Testis (tissue), 2 donors: ENCODE measurements around the gene LY6G5C.

Experiments
- CTCF ChIP-seq, 3 experiments: fragments of 450-650 bp in 2 of 3; fragments of 200-600 bp in 1 of 3; sonication (generic) in 1 of 3; IDR thresholded peaks; one replicate each; pipeline ENCODE4 v1.5.1; 2016 to 2019; ENCODE audit warnings: antibody characterized with exemption in 3 of 3, mild to moderate bottlenecking in 2 of 3, moderate library complexity in 1 of 3
- POLR2A ChIP-seq: fragments of 450-650 bp; IDR thresholded peaks from one replicate; pipeline ENCODE4 v1.6.1; 2017; ENCODE audit warnings: antibody characterized with exemption, mild to moderate bottlenecking, moderate library complexity

DNA sequence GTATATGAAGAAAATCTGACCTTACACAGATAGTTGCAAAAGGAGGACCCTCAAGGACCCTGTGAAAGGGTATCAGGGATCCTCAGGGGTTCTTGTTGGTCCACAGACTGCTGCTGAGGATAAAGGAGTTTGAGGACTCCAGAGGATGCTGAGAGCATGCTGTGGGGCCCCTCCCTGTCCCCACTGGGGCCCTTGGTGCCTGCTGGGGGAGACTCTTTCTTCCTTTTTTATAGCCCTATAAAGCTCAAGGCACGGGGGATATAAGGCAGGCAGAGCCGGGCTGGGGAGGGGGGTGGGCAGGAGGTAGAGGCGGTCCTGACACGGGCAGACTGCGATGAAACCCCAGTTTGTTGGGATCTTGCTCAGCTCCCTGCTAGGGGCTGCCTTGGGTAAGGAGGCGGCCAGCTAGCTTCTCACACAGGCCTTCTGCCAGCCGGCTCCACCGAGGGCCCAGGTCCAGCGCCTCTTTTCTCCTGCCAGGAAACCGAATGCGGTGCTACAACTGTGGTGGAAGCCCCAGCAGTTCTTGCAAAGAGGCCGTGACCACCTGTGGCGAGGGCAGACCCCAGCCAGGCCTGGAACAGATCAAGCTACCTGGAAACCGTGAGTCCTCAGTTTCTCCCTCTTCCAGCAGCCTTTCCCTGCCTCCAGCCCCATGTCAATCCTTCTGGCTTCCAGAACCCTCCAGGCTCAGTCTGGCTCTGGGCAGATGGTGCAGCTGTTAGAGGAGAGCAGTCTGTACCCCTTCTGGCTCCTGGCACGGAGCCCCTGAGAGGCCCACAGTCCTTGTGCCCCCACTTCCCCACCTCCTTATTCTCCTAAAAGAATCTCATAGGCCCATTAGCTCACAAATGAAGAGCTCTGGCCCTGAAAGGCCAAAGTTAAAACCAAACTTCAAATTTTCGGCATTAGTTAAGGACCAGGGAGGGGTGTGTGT is 34.4 kb upstream of the LY6G5C start, which contains the start of gene LY6G6D:
- TF ChIP-seq CTCF (IDR thresholded peaks at IDR 0.05), result no peak
- TF ChIP-seq POLR2A, result no peak
